Activated CD4-positive, alpha-beta memory T cell treated with anti-CD3 and anti-CD28 coated beads for 36 hours (primary cell): ENCODE results near the gene LRCH4. TPM values are rescaled to one million over a fixed set of nuclear protein-coding genes. Genes with fewer than 3 reads are reported as not detected.

Experiments used
- CTCF ChIA-PET: fragments of 350-600 bp; sonication (Branson Sonifier 250); formaldehyde crosslinking; loops from one replicate; lab custom pipeline; 2021; ENCODE audit warnings: antibody characterized with exemption, inconsistent platforms; lab: Charles Lee
- POLR2A ChIA-PET: fragments of 350-600 bp; sonication (Branson Sonifier 250); formaldehyde crosslinking; loops from one replicate; lab custom pipeline; 2021; ENCODE audit warnings: antibody characterized with exemption; lab: Charles Lee
- DNase-seq: peaks from one replicate; pipeline ENCODE4 v3.0.0-alpha.2; 2020
- H3K27ac Mint-ChIP-seq: one replicate; pipeline ENCODE4 v1.8.0; 2021; ENCODE audit warnings: mixed read lengths
- H3K27me3 Mint-ChIP-seq: one replicate; pipeline ENCODE4 v1.8.0; 2021; ENCODE audit warnings: mixed read lengths
- H3K36me3 Mint-ChIP-seq: one replicate; pipeline ENCODE4 v1.8.0; 2021; ENCODE audit warnings: mixed read lengths
- H3K4me1 Mint-ChIP-seq: one replicate; pipeline ENCODE4 v1.8.0; 2021; ENCODE audit warnings: low read depth, mixed read lengths
- H3K4me3 Mint-ChIP-seq: one replicate; pipeline ENCODE4 v1.8.0; 2021; ENCODE audit warnings: mild to moderate bottlenecking, mixed read lengths
- H3K9me3 Mint-ChIP-seq: one replicate; pipeline ENCODE4 v1.8.0; 2021; ENCODE audit warnings: mixed read lengths
- intact Hi-C: fragments of 100-400 bp; cut with micrococcal nuclease; formaldehyde crosslinking; loops from one replicate; pipeline ENCODE4 v1.15.1; 2023
- total RNA-seq, 2 experiments: library from RNA; stranded (reverse); gene quantifications; one replicate each; pipeline ENCODE4 v1.2.3, GENCODE V29; 2021

Gene LRCH4
- total RNA-seq, 2 experiments from 2014 or later: 93.4 to 97.7 TPM

DNA sequence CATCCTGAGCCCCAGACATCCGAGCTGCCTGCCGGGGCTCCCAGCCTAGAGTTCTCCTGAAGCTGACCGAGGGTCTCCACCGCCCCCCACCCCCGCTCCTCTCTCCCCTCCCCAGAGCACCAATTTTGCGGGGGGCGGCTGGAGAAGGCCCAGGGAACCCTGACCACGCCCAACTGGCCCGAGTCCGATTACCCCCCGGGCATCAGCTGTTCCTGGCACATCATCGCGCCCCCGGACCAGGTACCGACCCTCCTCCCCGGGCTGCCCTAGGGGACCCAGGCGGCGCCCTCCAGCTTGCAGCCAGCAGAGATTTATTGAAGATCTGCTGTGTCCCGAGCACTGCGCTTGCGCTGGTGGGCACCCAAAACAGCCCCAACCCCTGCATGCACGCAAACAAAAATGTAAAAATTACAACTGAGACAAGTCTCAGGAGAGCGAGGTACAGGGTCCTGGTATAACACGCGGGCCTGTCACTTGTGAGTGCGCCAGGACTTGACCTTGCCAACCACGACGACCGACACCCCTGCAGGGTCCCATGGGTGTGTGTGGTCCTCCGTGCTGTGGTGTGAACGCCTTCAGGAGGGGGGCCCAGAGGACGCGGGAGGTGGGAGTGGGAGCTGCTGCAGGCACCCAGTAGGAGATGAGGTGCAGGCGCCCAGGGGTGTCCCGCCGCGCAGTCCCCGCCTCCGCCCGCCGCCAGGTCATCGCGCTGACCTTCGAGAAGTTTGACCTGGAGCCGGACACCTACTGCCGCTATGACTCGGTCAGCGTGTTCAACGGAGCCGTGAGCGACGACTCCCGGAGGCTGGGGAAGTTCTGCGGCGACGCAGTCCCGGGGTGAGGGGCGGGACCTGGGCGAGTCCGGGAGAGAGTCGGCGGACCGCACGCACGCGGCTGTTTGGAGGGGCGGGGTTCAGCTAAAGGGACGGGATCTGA, 19.3 kb upstream of the LRCH4 start:
- Mint-ChIP-seq H3K4me1 (peaks cover 18% of the 10 kb centered on the region), H3K27me3 (no peaks in the 10 kb centered on the region), H3K4me3 (peak overlapping the region; percentile 70), H3K36me3 (no peaks in the 10 kb centered on the region), H3K27ac (no peak overlapping the region), H3K9me3 (no peaks in the 10 kb centered on the region)
- peak; percentile 61 for DNase-seq
- intact Hi-C loops: loop anchor here (1.0 to 2.0 kb wide), 4 partner anchors 7 to 90 kb away; partner anchors contain the start of genes FBXO24, GIGYF1, LRCH4 and MOSPD3
- ChIA-PET POLR2A (interaction anchor here (0.7 to 1.4 kb wide), 3 partner anchors 19 to 34 kb away, joined by 3 to 5 read pairs (median 3); partner anchors contain the start of genes FBXO24 and LRCH4), CTCF (interaction anchor here (0.8 to 2.2 kb wide), 8 partner anchors 15 to 247 kb away, joined by 3 to 13 read pairs (median 4); partner anchors contain the start of genes FBXO24, LRCH4, POP7 and SLC12A9)

DNA sequence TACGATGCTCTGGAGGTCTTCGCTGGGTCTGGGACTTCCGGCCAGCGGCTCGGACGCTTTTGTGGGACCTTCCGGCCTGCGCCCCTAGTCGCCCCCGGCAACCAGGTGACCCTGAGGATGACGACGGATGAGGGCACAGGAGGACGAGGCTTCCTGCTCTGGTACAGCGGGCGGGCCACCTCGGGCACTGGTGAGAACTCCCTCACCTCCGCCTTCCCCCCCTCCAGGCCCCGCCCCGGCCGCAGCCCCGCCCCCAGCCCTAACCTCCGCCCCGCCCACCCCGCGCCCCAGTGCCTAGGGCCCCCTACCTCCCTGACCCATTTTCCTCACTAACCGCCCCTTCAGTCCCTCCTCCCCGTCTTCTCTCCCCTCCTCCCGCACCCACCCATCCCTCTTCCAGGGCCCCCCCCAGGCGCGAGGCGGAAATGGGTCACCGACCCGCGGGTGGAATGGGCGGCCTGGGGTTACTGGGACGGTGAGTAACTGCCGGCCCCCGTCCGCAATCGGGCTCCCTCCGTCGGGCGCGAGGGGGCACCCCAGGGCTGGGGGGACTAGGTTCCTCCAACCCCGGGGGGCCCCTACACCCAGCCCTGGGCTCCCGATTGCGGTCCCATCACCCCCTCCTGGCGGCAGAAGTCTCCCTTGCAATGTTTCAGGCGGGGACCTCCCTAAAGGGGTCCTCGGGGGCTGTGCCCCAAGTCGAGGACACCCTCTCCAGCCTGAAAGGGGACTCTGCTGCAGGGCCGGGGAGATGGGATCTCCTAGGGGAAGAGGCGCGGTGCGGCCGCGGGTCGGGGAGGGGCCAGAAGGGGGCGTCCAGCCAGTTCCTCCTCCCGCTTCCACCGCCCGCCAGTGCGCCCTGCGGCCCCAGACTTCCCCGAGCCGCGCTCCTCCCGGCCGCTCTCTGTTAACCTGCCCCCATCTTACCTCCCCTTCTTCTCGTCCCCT, 18.4 kb upstream of the LRCH4 start:
- no peaks in the 10 kb centered on the region for H3K36me3 Mint-ChIP-seq
- intact Hi-C loops: loop anchor here (1.0 to 2.0 kb wide), 4 partner anchors 8 to 90 kb away; partner anchors contain the start of genes FBXO24, GIGYF1, LRCH4 and MOSPD3
- H3K27me3 Mint-ChIP-seq: no peaks in the 10 kb centered on the region
- POLR2A ChIA-PET: interaction anchor here (0.7 to 1.8 kb wide), 4 partner anchors 8 to 101 kb away, joined by 3 to 5 read pairs (median 3); partner anchors contain the start of genes MOSPD3 and POP7
- CTCF ChIA-PET: interaction anchor here (0.8 to 2.2 kb wide), 13 partner anchors 9 to 248 kb away, joined by 3 to 13 read pairs (median 4); partner anchors contain the start of genes FBXO24, LRCH4, MOSPD3 and POP7
- no peaks in the 10 kb centered on the region for H3K9me3 Mint-ChIP-seq
- peak overlapping the region; percentile 80 for H3K4me3 Mint-ChIP-seq
- H3K4me1 Mint-ChIP-seq: peaks cover 18% of the 10 kb centered on the region
- H3K27ac Mint-ChIP-seq: peak overlapping the region; percentile 52
- DNase-seq: peak; percentile 85

DNA sequence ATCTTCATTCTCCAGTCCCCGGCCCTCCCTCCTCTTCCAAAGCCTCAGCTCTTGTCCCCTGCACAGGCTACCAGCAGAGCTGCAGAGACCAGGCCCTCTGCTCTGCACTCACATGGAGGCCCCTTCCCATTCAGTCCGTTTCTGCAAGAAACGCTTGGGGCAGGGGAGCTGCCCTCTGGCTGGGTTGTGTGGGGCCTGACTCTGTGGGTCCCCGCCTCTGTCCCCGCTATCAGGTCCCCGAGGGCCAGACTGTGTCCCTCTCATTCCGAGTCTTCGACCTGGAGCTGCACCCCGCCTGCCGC, 17.7 kb upstream of the LRCH4 start:
- H3K27me3 Mint-ChIP-seq: no peaks in the 10 kb centered on the region
- intact Hi-C loops: loop anchor here (1.0 to 2.0 kb wide), 4 partner anchors 9 to 91 kb away; partner anchors contain the start of genes FBXO24, GIGYF1, LRCH4 and MOSPD3
- no peak for DNase-seq
- CTCF ChIA-PET: interaction anchor here (0.8 to 2.2 kb wide), 6 partner anchors 9 to 249 kb away, joined by 3 to 5 read pairs (median 4); partner anchors contain the start of genes FBXO24, MOSPD3 and SLC12A9
- H3K36me3 Mint-ChIP-seq: no peaks in the 10 kb centered on the region
- H3K9me3 Mint-ChIP-seq: no peaks in the 10 kb centered on the region
- H3K4me3 Mint-ChIP-seq: peak overlapping the region; percentile 80
- H3K4me1 Mint-ChIP-seq: peaks cover 18% of the 10 kb centered on the region
- POLR2A ChIA-PET: interaction anchor here (0.7 to 1.8 kb wide), 3 partner anchors 9 to 102 kb away, joined by 3 to 5 read pairs (median 3); partner anchors contain the start of genes MOSPD3 and POP7
- peak overlapping the region; percentile 52 for H3K27ac Mint-ChIP-seq

DNA sequence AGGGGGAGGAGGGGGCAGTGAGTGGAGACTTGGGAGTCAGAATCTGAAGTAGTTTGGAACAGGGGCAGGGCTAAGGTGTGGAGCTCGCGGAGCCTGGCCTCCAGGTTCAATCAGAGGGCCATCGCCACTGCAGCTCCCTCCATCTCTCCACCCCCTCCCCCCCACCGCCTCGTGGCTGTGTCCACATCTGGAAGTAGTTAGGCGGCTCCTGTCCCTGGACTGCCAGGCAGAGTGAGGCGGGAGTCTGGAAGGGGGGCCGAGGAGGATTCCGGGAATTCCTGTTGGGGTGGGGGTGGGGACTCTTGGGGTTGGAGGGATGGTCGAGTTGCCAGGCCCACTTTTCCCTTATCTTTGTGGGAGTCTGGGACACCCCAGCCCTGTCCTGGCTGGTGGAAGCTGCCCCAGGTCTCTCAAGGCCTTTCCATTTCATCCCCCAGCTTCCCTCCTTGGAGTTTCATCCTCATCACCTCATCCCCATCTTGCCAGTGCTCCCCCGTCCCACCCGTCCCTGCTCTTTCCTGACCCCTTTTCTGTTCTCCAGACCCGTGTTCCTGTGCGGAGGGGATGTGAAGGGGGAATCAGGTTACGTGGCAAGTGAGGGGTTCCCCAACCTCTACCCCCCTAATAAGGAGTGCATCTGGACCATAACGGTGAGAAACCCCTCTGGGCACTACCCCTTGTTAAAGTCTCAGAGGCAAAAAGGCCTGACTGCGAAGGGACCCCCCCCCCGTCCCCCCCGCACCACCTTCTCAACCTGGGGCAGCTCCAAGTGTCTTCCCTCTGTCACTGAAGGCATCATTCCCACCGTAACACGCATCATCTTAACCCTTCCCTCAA, 17.2 kb upstream of the LRCH4 start:
- CTCF ChIA-PET: interaction anchor here (0.8 to 1.6 kb wide), 5 partner anchors 10 to 102 kb away, joined by 3 to 5 read pairs (median 4); partner anchors contain the start of genes FBXO24 and MOSPD3

DNA sequence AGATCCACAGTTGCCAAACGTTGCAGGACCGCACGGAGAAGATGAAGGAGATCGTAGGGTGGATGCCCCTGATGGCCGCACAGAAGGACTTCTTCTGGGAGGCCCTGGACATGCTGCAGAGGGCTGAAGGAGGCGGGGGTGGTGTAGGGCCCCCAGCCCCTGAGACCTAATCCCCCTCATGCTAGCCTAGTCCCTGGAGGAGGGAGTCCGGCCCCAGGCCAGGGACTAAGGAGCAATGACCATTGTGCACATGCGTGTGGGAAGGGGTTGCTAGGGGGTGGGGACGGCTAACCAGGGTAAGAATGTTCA, 14.8 kb upstream of the LRCH4 start:
- DNase-seq: no peak
- H3K9me3 Mint-ChIP-seq: no peaks in the 10 kb centered on the region
- H3K4me1 Mint-ChIP-seq: peaks cover 16% of the 10 kb centered on the region
- POLR2A ChIA-PET: no interaction called here
- intact Hi-C loops: no loop called here
- H3K27ac Mint-ChIP-seq: no peak overlapping the region
- H3K4me3 Mint-ChIP-seq: no peak overlapping the region
- CTCF ChIA-PET: no interaction called here
- no peaks in the 10 kb centered on the region for H3K36me3 Mint-ChIP-seq
- no peaks in the 10 kb centered on the region for H3K27me3 Mint-ChIP-seq

More for the DNA sequence above, 17.2 kb upstream of the LRCH4 start:
- intact Hi-C loops: no loop called here
- no peak for DNase-seq
- Mint-ChIP-seq H3K4me3 (peak overlapping the region; percentile 80), H3K27me3 (no peaks in the 10 kb centered on the region), H3K36me3 (no peaks in the 10 kb centered on the region), H3K27ac (no peak overlapping the region), H3K9me3 (no peaks in the 10 kb centered on the region), H3K4me1 (peaks cover 18% of the 10 kb centered on the region)
- POLR2A ChIA-PET: interaction anchor here (1.2 to 1.8 kb wide), 2 partner anchors 30 to 102 kb away, joined by 3 to 5 read pairs; partner anchors contain the start of gene POP7

DNA sequence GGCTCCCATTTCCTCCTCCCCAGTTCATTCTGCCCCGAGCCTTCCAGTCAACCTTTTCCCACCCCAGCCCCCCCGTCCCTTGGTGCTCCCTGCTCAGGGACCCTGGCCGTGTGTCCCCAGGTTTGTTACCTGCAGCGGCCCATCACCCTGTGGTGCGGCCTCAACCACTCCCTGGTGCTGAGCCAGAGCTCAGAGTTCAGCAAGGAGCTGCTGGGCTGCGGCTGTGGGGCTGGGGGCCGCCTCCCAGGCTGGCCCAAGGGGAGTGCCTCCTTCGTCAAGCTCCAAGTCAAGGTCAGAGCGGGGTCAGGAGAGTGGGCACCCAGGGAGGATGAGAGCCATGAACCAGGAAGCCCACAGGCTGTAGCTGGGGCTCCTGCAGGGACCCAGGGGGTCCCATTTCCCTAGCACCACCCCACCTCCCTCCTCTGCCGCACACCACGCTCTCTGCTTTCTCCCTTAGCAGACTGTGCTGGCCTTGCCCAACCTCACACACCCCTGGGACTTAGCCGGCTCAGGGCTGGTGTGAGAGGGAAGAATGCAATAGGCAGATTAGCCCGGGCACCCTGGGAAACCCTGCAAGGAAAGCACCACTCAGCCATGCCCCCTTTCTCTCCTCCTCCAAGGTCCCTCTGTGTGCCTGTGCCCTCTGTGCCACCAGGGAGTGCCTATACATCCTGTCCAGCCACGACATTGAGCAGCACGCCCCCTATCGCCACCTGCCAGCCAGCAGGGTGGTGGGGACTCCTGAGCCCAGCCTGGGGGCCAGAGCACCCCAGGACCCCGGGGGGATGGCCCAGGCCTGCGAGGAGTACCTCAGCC, 14.2 kb upstream of the LRCH4 start:
- Mint-ChIP-seq H3K4me1 (peaks cover 11% of the 10 kb centered on the region), H3K27ac (no peak overlapping the region), H3K27me3 (no peaks in the 10 kb centered on the region), H3K36me3 (no peaks in the 10 kb centered on the region), H3K9me3 (no peaks in the 10 kb centered on the region), H3K4me3 (no peak overlapping the region)
- ChIA-PET POLR2A (no interaction called here), CTCF (interaction anchor here (0.6 kb wide), 1 partner anchor 106 kb away, joined by 4 read pairs; the partner anchor contains the start of gene POP7)
- intact Hi-C loops: no loop called here
- DNase-seq: no peak

DNA sequence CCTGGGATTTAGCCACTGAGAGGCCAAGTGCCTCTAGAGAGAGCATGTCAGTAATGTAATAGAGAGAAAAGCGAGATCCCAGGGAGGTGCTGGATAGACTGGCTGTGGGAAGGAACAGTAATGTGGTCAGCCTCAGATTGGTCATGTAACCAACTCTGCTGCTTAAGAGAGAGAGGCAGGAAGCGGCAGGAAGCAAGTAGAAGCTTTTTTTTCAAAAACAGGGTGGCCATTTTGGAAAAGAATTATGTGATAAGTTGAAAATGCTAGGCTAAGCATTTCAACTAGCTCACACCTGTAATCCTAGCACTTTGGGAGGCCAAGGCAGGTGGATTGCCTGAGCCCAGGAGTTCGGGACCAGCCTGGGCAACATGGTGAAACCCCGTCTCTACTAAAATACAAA, 12.5 kb upstream of the LRCH4 start:
- intact Hi-C loops: no loop called here
- no peaks in the 10 kb centered on the region for H3K27me3 Mint-ChIP-seq
- ChIA-PET POLR2A (no interaction called here), CTCF (interaction anchor here (1.2 kb wide), 1 partner anchor 107 kb away, joined by 3 read pairs; the partner anchor contains the start of gene POP7)
- peaks cover 3% of the 10 kb centered on the region for H3K4me1 Mint-ChIP-seq
- no peaks in the 10 kb centered on the region for H3K9me3 Mint-ChIP-seq
- no peak overlapping the region for H3K4me3 Mint-ChIP-seq
- H3K36me3 Mint-ChIP-seq: no peaks in the 10 kb centered on the region
- H3K27ac Mint-ChIP-seq: no peak overlapping the region
- DNase-seq: no peak

DNA sequence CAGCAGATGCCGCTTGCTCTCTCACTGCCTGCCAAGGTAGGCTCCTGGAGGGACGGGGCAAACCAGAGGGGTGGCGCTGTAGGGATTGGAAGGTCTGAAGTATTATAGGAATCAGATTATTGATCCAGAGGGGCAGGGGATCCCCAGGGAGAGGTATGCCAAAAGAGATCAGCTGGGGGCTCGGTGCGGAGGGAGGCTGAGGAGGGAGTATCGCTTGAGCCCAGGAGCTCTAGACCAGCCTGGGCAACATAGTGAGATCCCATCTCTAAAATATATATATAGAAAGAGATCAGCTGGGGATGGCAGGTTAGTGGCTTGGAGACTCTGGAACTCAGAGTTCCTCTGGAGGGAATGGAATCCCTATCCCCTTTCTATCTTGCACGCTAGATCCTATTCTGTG, 9.3 kb upstream of the LRCH4 start:
- no peak for DNase-seq
- no peak overlapping the region for H3K4me3 Mint-ChIP-seq
- no peaks in the 10 kb centered on the region for H3K9me3 Mint-ChIP-seq
- no peaks in the 10 kb centered on the region for H3K4me1 Mint-ChIP-seq
- no peaks in the 10 kb centered on the region for H3K27me3 Mint-ChIP-seq
- ChIA-PET POLR2A (no interaction called here), CTCF (interaction anchor here (1.3 to 1.8 kb wide), 3 partner anchors 9 to 39 kb away, joined by 3 to 4 read pairs (median 4); partner anchors contain the start of gene FBXO24)
- no peak overlapping the region for H3K27ac Mint-ChIP-seq
- intact Hi-C loops: no loop called here
- H3K36me3 Mint-ChIP-seq: no peaks in the 10 kb centered on the region

DNA sequence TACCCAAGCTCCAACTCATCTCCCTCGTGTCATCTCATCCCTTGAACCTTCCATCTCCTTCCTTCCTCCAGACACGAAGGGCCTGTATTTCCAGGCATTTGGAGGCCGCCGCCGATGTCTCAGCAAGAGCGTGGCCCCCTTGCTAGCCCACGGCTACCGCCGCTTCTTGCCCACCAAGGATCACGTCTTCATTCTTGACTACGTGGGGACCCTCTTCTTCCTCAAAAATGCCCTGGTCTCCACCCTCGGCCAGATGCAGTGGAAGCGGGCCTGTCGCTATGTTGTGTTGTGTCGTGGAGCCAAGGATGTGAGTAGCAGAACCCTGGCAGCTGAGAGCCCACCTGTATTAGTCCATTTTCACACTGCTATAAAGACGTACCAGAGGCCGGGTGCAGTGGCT, 5.7 kb upstream of the LRCH4 start:
- ChIA-PET POLR2A (no interaction called here), CTCF (no interaction called here)
- no peaks in the 10 kb centered on the region for H3K4me1 Mint-ChIP-seq
- intact Hi-C loops: no loop called here
- no peaks in the 10 kb centered on the region for H3K9me3 Mint-ChIP-seq
- DNase-seq: no peak
- no peaks in the 10 kb centered on the region for H3K36me3 Mint-ChIP-seq
- no peaks in the 10 kb centered on the region for H3K27me3 Mint-ChIP-seq
- no peak overlapping the region for H3K27ac Mint-ChIP-seq
- no peak overlapping the region for H3K4me3 Mint-ChIP-seq
